Thoracic aorta (tissue), 2 donors: Measurements from ENCODE around the gene HMCN1. TPM values are rescaled to one million over a fixed set of nuclear protein-coding genes. Genes with fewer than 3 reads are reported as not detected.
"Not testable (repeated sequence)": the region's sequence is repeated elsewhere in the genome, so short reads cannot be mapped to it uniquely, and the experiment has no call there.

Experiments
- ATAC-seq: fragments of 150-250 bp; one replicate; pipeline ENCODE4 v1.8.0; 2017; ENCODE audit warnings: low read depth; ENCODE audit not compliant: insufficient number of reproducible peaks, low FRiP score
- DNase-seq: peaks from one replicate; pipeline ENCODE4 v3.0.0-alpha.2; 2020; ENCODE audit warnings: low spot score
- H3K27ac ChIP-seq, 2 donors: fragments of 200-600 bp; sonication (generic); 1 replicate in 1 of 2; 2 replicates in 1 of 2; pipeline ENCODE4 v1.5.1; 2016; ENCODE audit warnings: mild to moderate bottlenecking in 2 of 2, moderate library complexity in 2 of 2
- H3K27me3 ChIP-seq: fragments of 200-600 bp; sonication (generic); replicated peaks from 2 replicates; pipeline ENCODE4 v1.6.0; 2016; ENCODE audit warnings: mild to moderate bottlenecking; ENCODE audit not compliant: insufficient read depth
- H3K36me3 ChIP-seq: fragments of 200-600 bp; sonication (generic); one replicate; pipeline ENCODE4 v1.5.1; 2016
- H3K4me1 ChIP-seq, 2 donors: fragments of 200-600 bp; sonication (generic); 1 replicate in 1 of 2; 2 replicates in 1 of 2; pipeline versions ENCODE4 v1.5.1 to v1.6.0; 2016; ENCODE audit warnings: low read depth in 2 of 2, mild to moderate bottlenecking in 1 of 2; ENCODE audit not compliant: control insufficient read depth in 1 of 2
- H3K4me3 ChIP-seq: fragments of 200-600 bp; sonication (generic); 2 replicates; pipeline ENCODE4 v1.5.1; 2016; ENCODE audit warnings: mild to moderate bottlenecking
- H3K9me3 ChIP-seq: fragments of 200-600 bp; sonication (generic); 2 replicates; pipeline ENCODE4 v1.5.1; 2016
- CTCF ChIP-seq: fragments of 200-600 bp; sonication (generic); IDR thresholded peaks from one replicate; pipeline ENCODE4 v1.5.1; 2019; ENCODE audit warnings: antibody characterized with exemption
- total RNA-seq, 2 donors: library from RNA; depleted of rRNA; stranded (reverse); fragments of >200 nt; gene quantifications; one replicate each; pipeline versions ENCODE4 v1.1.0 to v1.2.3, GENCODE V29; 2016

The HMCN1 gene
- total RNA-seq, 2 donors from 2014 or later, result 142 to 191 TPM

GRCh38 chr1:185886046-185886445 is 151.9 kb downstream of the HMCN1 start:
- Histone ChIP-seq H3K27me3 (no peaks in the 10 kb centered on the region), H3K27ac (no peak overlapping the region), H3K4me3 (no peak overlapping the region), H3K4me1 (peaks cover 11 to 17% of the 10 kb centered on the region in 2 donors), H3K9me3 (no peaks in the 10 kb centered on the region), H3K36me3 (no peaks in the 10 kb centered on the region)
- no peak for DNase-seq
- no peak for ATAC-seq
- no peak for TF ChIP-seq CTCF

- TF ChIP-seq CTCF, result no peak
- Histone ChIP-seq H3K9me3 (no peaks in the 10 kb centered on the region), H3K4me1 (peaks cover 5 to 10% of the 10 kb centered on the region in 2 donors), H3K27me3 (no peaks in the 10 kb centered on the region), H3K27ac (no peak overlapping the region), H3K36me3 (no peaks in the 10 kb centered on the region), H3K4me3 (no peak overlapping the region)
- ATAC-seq, result no peak
- DNase-seq, result no peak
Measured at GRCh38 chr1:185886671-185887070, 152.5 kb downstream of the HMCN1 start.

- peaks cover 13 to 33% of the 10 kb centered on the region in 2 donors for H3K4me1 ChIP-seq
- not testable (repeated sequence) for H3K4me3 ChIP-seq, H3K27me3 ChIP-seq, H3K27ac ChIP-seq, ATAC-seq, H3K9me3 ChIP-seq, DNase-seq, H3K36me3 ChIP-seq
Measured at GRCh38 chr1:185892831-185893403, 158.7 kb downstream of the HMCN1 start.

- Histone ChIP-seq H3K4me1 (peaks cover 13 to 33% of the 10 kb centered on the region in 2 donors), H3K27ac (peak overlapping the region; percentile 21 to 45), H3K9me3 (no peaks in the 10 kb centered on the region), H3K4me3 (no peak overlapping the region), H3K27me3 (no peaks in the 10 kb centered on the region), H3K36me3 (no peaks in the 10 kb centered on the region)
- ATAC-seq, result no peak
- no peak for DNase-seq
- TF ChIP-seq CTCF, result no peak
Measured at GRCh38 chr1:185894791-185895190, 160.6 kb downstream of the HMCN1 start.

- H3K27ac ChIP-seq, result peak overlapping the region; percentile 21 to 45
- H3K36me3 ChIP-seq, result no peaks in the 10 kb centered on the region
- TF ChIP-seq CTCF, result no peak
- H3K4me1 ChIP-seq, result peaks cover 13 to 33% of the 10 kb centered on the region in 2 donors
- H3K27me3 ChIP-seq, result no peaks in the 10 kb centered on the region
- H3K4me3 ChIP-seq, result no peak overlapping the region
- ATAC-seq, result no peak
- H3K9me3 ChIP-seq, result no peaks in the 10 kb centered on the region
- DNase-seq, result no peak
Measured at GRCh38 chr1:185895208-185895900, 161.2 kb downstream of the HMCN1 start.
